H9 (cell line): ENCODE measurements around the gene ING1. TPM values are rescaled to one million over a fixed set of nuclear protein-coding genes. Genes with fewer than 3 reads are reported as not detected.

Source experiments
- DNase-seq: peaks from one replicate; pipeline ENCODE4 v3.0.0-alpha.2; 2017
- H2AFZ ChIP-seq: one replicate; pipeline ENCODE4 v1.6.1; 2013; ENCODE audit warnings: mild to moderate bottlenecking, low read length, control low read depth, moderate library complexity
- H2AK5ac ChIP-seq: 2 replicates; pipeline ENCODE4 v1.6.1; 2013; ENCODE audit warnings: low read length, control low read depth, mixed read lengths; ENCODE audit not compliant: insufficient read length
- H2BK120ac ChIP-seq: one replicate; pipeline ENCODE4 v1.6.1; 2013; ENCODE audit warnings: low read depth, mild to moderate bottlenecking, low read length, control low read depth, inconsistent platforms; ENCODE audit not compliant: poor library complexity, severe bottlenecking
- H2BK12ac ChIP-seq: 2 replicates; pipeline ENCODE4 v1.6.1; 2013; ENCODE audit warnings: low read length, control low read depth, mixed read lengths, low read depth; ENCODE audit not compliant: insufficient read length
- H2BK15ac ChIP-seq: 2 replicates; pipeline ENCODE4 v1.6.1; 2013; ENCODE audit warnings: low read depth, low read length, control low read depth
- H2BK20ac ChIP-seq: one replicate; pipeline ENCODE4 v1.6.1; 2013; ENCODE audit warnings: low read depth, mild to moderate bottlenecking, low read length, control low read depth, inconsistent platforms; ENCODE audit not compliant: poor library complexity, severe bottlenecking
- H2BK5ac ChIP-seq: 2 replicates; pipeline ENCODE4 v1.6.1; 2013; ENCODE audit warnings: low read length, control low read depth, mixed read lengths; ENCODE audit not compliant: insufficient read length
- H3K14ac ChIP-seq: 2 replicates; pipeline ENCODE4 v1.6.1; 2013; ENCODE audit warnings: low read length, control low read depth; ENCODE audit not compliant: insufficient read depth
- H3K18ac ChIP-seq: 2 replicates; pipeline ENCODE4 v1.6.1; 2013; ENCODE audit warnings: low read depth, mild to moderate bottlenecking, mixed read lengths, low read length, control low read depth; ENCODE audit not compliant: insufficient read length
- H3K23ac ChIP-seq: 2 replicates; pipeline ENCODE4 v1.6.1; 2013; ENCODE audit warnings: low read length, control low read depth, mixed read lengths, low read depth; ENCODE audit not compliant: insufficient read length
- H3K23me2 ChIP-seq: 2 replicates; pipeline ENCODE4 v1.6.1; 2013; ENCODE audit warnings: low read depth, mild to moderate bottlenecking, mixed read lengths, low read length, control low read depth; ENCODE audit not compliant: insufficient read length, poor library complexity, severe bottlenecking
- H3K27ac ChIP-seq: 2 replicates; pipeline ENCODE4 v1.5.1; 2013; ENCODE audit warnings: low read length, control low read depth, mixed read lengths, low read depth; ENCODE audit not compliant: insufficient read length
- H3K27me3 ChIP-seq: 2 replicates; pipeline ENCODE4 v1.6.1; 2013; ENCODE audit warnings: low read length, control low read depth, inconsistent platforms; ENCODE audit not compliant: insufficient read depth
- H3K4ac ChIP-seq: 2 replicates; pipeline ENCODE4 v1.6.1; 2013; ENCODE audit warnings: low read depth, mild to moderate bottlenecking, control low read depth, inconsistent platforms, low read length, moderate library complexity
- H3K4me1 ChIP-seq: 2 replicates; pipeline ENCODE4 v1.6.1; 2013; ENCODE audit warnings: low read length, control low read depth, inconsistent platforms; ENCODE audit not compliant: insufficient read depth
- H3K4me2 ChIP-seq: 2 replicates; pipeline ENCODE4 v1.6.1; 2013; ENCODE audit warnings: low read length, control low read depth, mixed read lengths; ENCODE audit not compliant: insufficient read length, insufficient read depth
- H3K56ac ChIP-seq: 2 replicates; pipeline ENCODE4 v1.6.1; 2013; ENCODE audit warnings: low read depth, mild to moderate bottlenecking, mixed read lengths, low read length, control low read depth; ENCODE audit not compliant: insufficient read length
- H3K79me1 ChIP-seq: 2 replicates; pipeline ENCODE4 v1.6.1; 2013; ENCODE audit warnings: low read depth, mild to moderate bottlenecking, moderate library complexity, low read length, control low read depth, inconsistent platforms; ENCODE audit not compliant: insufficient read depth, poor library complexity, severe bottlenecking
- H3K79me2 ChIP-seq: 2 replicates; pipeline ENCODE4 v1.6.1; 2013; ENCODE audit warnings: low read length, control low read depth, inconsistent platforms; ENCODE audit not compliant: insufficient read depth
- H3K9ac ChIP-seq: 2 replicates; pipeline ENCODE4 v1.6.1; 2013; ENCODE audit warnings: low read length, control low read depth, mixed read lengths; ENCODE audit not compliant: insufficient read length; ENCODE audit errors: extremely low read depth
- H3K9me3 ChIP-seq: one replicate; pipeline ENCODE4 v1.6.1; 2013; ENCODE audit warnings: low read depth, low read length, inconsistent platforms; ENCODE audit not compliant: control insufficient read depth
- H3T11ph ChIP-seq: one replicate; pipeline ENCODE4 v1.6.1; 2013; ENCODE audit warnings: mild to moderate bottlenecking, low read length, control low read depth, inconsistent platforms
- H4K20me1 ChIP-seq: one replicate; pipeline ENCODE4 v1.6.1; 2013; ENCODE audit not compliant: control insufficient read depth, insufficient read length, insufficient read depth
- H4K5ac ChIP-seq: 2 replicates; pipeline ENCODE4 v1.6.1; 2013; ENCODE audit warnings: low read depth, mild to moderate bottlenecking, mixed read lengths, low read length, control low read depth; ENCODE audit not compliant: insufficient read length
- H4K8ac ChIP-seq: replicated peaks from 2 replicates; pipeline ENCODE4 v1.6.1; 2013; ENCODE audit warnings: low read length, control low read depth, mixed read lengths, low read depth; ENCODE audit not compliant: insufficient read length
- H4K91ac ChIP-seq: 2 replicates; pipeline ENCODE4 v1.6.1; 2013; ENCODE audit warnings: low read depth, mild to moderate bottlenecking, moderate library complexity, mixed read lengths, low read length, control low read depth; ENCODE audit not compliant: insufficient read length
- H3K27ac Mint-ChIP-seq, 3 experiments: 2 replicates in 2 of 3; 3 replicates in 1 of 3; pipeline ENCODE4 v1.8.0; 2020 to 2021; ENCODE audit warnings: mixed read lengths in 3 of 3, mild to moderate bottlenecking in 1 of 3, moderate library complexity in 1 of 3
- H3K27me3 Mint-ChIP-seq: 2 replicates; pipeline ENCODE4 v1.8.0; 2021; ENCODE audit warnings: low read depth, mild to moderate bottlenecking, moderate library complexity, mixed read lengths
- H3K36me3 Mint-ChIP-seq, 3 experiments: 2 replicates in 2 of 3; 3 replicates in 1 of 3; pipeline ENCODE4 v1.8.0; 2020 to 2021; ENCODE audit warnings: low read depth in 3 of 3, mixed read lengths in 3 of 3; ENCODE audit not compliant: insufficient read depth in 1 of 3
- H3K4me1 Mint-ChIP-seq, 2 experiments: 2 replicates each; pipeline ENCODE4 v1.8.0; 2020; ENCODE audit warnings: mixed read lengths in 2 of 2
- H3K4me3 Mint-ChIP-seq, 2 experiments: 2 replicates in 1 of 2; 3 replicates in 1 of 2; pipeline ENCODE4 v1.8.0; 2020 to 2021; ENCODE audit warnings: mild to moderate bottlenecking in 2 of 2, mixed read lengths in 2 of 2, moderate library complexity in 1 of 2
- H3K9me3 Mint-ChIP-seq, 2 experiments: 2 replicates in 1 of 2; 3 replicates in 1 of 2; pipeline ENCODE4 v1.8.0; 2020; ENCODE audit warnings: mild to moderate bottlenecking in 2 of 2, mixed read lengths in 2 of 2, moderate library complexity in 1 of 2
- CTCF ChIP-seq: fragments of 200-600 bp; sonication (generic); conservative IDR thresholded peaks from 3 replicates; pipeline ENCODE4 v1.8.0; 2021; ENCODE audit warnings: antibody characterized with exemption, mild to moderate bottlenecking
- WGBS: extraction: QIAGEN DNeasy Blood & Tissue Kit; methylation state at CpG from one replicate; pipeline ENCODE4 v1.1.7; 2013; ENCODE audit warnings: missing lambda C conversion rate, low lambda C conversion rate, mixed read lengths; ENCODE audit not compliant: insufficient read length; ENCODE audit errors: extremely low coverage; 5-methylcytosine and 5-hydroxymethylcytosine counted together
- total RNA-seq: library from RNA; stranded (reverse); gene quantifications from 2 replicates; pipeline ENCODE4 v1.2.1, GENCODE V29; 2021

ING1 gene
- total RNA-seq, 1 experiment from 2014 or later = 17.3 TPM

- no peak overlapping the region for H3K4me3 Mint-ChIP-seq
- Histone ChIP-seq H3K4me2 (no peak overlapping the region), H3K23me2 (peaks cover 8% of the 10 kb centered on the region), H2AFZ (no peak overlapping the region), H3K56ac (no peak overlapping the region), H3K27me3 (no peaks in the 10 kb centered on the region), H2BK20ac (no peak overlapping the region), H2BK12ac (no peak overlapping the region), H3K9me3 (no peaks in the 10 kb centered on the region), H4K91ac (no peak overlapping the region), H2BK15ac (no peak overlapping the region), H4K20me1 (no peaks in the 10 kb centered on the region), H3K18ac (no peak overlapping the region), H3K9ac (no peak overlapping the region), H2AK5ac (no peak overlapping the region), H4K5ac (no peak overlapping the region), H2BK120ac (no peak overlapping the region), H3T11ph (no peak overlapping the region), H3K23ac (no peak overlapping the region), H3K79me2 (no peaks in the 10 kb centered on the region), H4K8ac (no peak overlapping the region), H3K14ac (no peak overlapping the region), H2BK5ac (no peak overlapping the region), H3K4ac (no peak overlapping the region), H3K79me1 (no peaks in the 10 kb centered on the region), H3K4me1 (no peaks in the 10 kb centered on the region), H3K27ac (no peak overlapping the region)
- H3K27me3 Mint-ChIP-seq = peaks cover 7% of the 10 kb centered on the region
- H3K27ac Mint-ChIP-seq = no peak overlapping the region
- no peaks in the 10 kb centered on the region for H3K4me1 Mint-ChIP-seq
- no peaks in the 10 kb centered on the region; a peak in 2 of 5 replicates for H3K9me3 Mint-ChIP-seq
- no peaks in the 10 kb centered on the region; a peak in 1 of 7 replicates for H3K36me3 Mint-ChIP-seq
- no peak for DNase-seq
- no peak for TF ChIP-seq CTCF
- no CpG with 5 or more reads among the region's 4 CpGs for WGBS
These were observed 53.4 kb downstream of the ING1 start for GRCh38 chr13:110766671-110767430.
